A549 (cell line): ENCODE measurements around the gene DCAF5. TPM values are rescaled to one million over a fixed set of nuclear protein-coding genes. Genes with fewer than 3 reads are reported as not detected.

Experiments used
- ATAC-seq, 2 experiments: fragments of 200-7000 bp in 1 of 2; fragments of >200 bp in 1 of 2; cut with Nextera tagmentation in 1 of 2; cut with Tn5 transposase in 1 of 2; 3 replicates each; pipeline versions ENCODE4 v1.8.0 to v1.9.1; 2018 to 2020; ENCODE audit warnings: mild to moderate bottlenecking in 1 of 2, moderate library complexity in 1 of 2
- CTCF ChIA-PET: fragments of 300-600 bp; sonication (Branson Sonifier 250); formaldehyde crosslinking; extraction: SDS; loops from one replicate; lab custom pipeline; 2021; ENCODE audit warnings: antibody characterized with exemption, inconsistent platforms; lab: Yijun Ruan, JAX
- POLR2A ChIA-PET: fragments of 350-600 bp; formaldehyde crosslinking; extraction: SDS; loops from one replicate; lab custom pipeline; 2021; ENCODE audit warnings: antibody characterized with exemption, inconsistent platforms; lab: Yijun Ruan, JAX
- DNase-seq, 2 experiments: peaks; one replicate each; pipeline versions ENCODE4 v3.0.0 to v3.0.0-alpha.2; 2011 to 2016; ENCODE audit warnings: low read depth in 1 of 2, low spot score in 1 of 2
- FAIRE-seq: peaks from 2 replicates; lab custom pipeline; 2011; peaks lifted over from hg19 to GRCh38; lab: Jason Lieb, UNC
- H3K27ac ChIP-seq, 2 experiments: fragments of >200 bp; sonication (Bioruptor Twin); formaldehyde crosslinking; 3 replicates each; pipeline ENCODE4 v1.5.1; 2016 to 2017
- H3K4me1 ChIP-seq: fragments of >200 bp; sonication (Bioruptor Twin); formaldehyde crosslinking; 3 replicates; pipeline ENCODE4 v1.6.1; 2016
- H3K4me2 ChIP-seq: fragments of >200 bp; sonication (Bioruptor Twin); formaldehyde crosslinking; 3 replicates; pipeline ENCODE4 v1.6.1; 2016
- H3K4me3 ChIP-seq: fragments of >200 bp; sonication (Bioruptor Twin); formaldehyde crosslinking; 3 replicates; pipeline ENCODE4 v1.5.1; 2016
- H3K9me3 ChIP-seq: fragments of >200 bp; sonication (Bioruptor Twin); formaldehyde crosslinking; 3 replicates; pipeline ENCODE4 v1.6.1; 2016
- CHD2 ChIP-seq: fragments of 150-350 bp; IDR thresholded peaks from 2 replicates; pipeline ENCODE4 v1.6.1; 2014; ENCODE audit warnings: low read length; ENCODE audit not compliant: partially characterized antibody
- CHD4 ChIP-seq: fragments of 200-600 bp; sonication (generic); IDR thresholded peaks from 2 replicates; pipeline ENCODE4 v1.6.1; 2016; ENCODE audit warnings: antibody characterized with exemption, mild to moderate bottlenecking, borderline replicate concordance
- FOSB ChIP-seq: fragments of 250-450 bp; sonication (Bioruptor Pico); IDR thresholded peaks from 2 replicates; pipeline ENCODE4 v1.5.0; 2020; ENCODE audit warnings: mild to moderate bottlenecking, moderate library complexity
- GATA3 ChIP-seq: IDR thresholded peaks from 2 replicates; pipeline ENCODE4 v1.6.1; 2012; ENCODE audit warnings: borderline replicate concordance
- HDAC2 ChIP-seq: fragments of 200-600 bp; sonication (generic); IDR thresholded peaks from 2 replicates; pipeline ENCODE4 v1.6.1; 2016
- HOXB13 ChIP-seq: fragments of 250-450 bp; sonication (Bioruptor Pico); IDR thresholded peaks from 2 replicates; pipeline ENCODE4 v1.5.0; 2020; ENCODE audit warnings: low read depth, mild to moderate bottlenecking, moderate library complexity
- KDM1A ChIP-seq: fragments of 200-600 bp; sonication (generic); IDR thresholded peaks from 2 replicates; pipeline ENCODE4 v1.6.1; 2016; ENCODE audit warnings: low read depth, mild to moderate bottlenecking
- MAZ ChIP-seq: fragments of 150-350 bp; IDR thresholded peaks from 2 replicates; pipeline ENCODE4 v1.6.1; 2014; ENCODE audit warnings: antibody characterized with exemption, low read depth, low read length, borderline replicate concordance
- MYC ChIP-seq: IDR thresholded peaks from 2 replicates; pipeline ENCODE4 v1.6.1; 2012; ENCODE audit warnings: mild to moderate bottlenecking, inconsistent platforms, low read length, improper control_type of control experiment, borderline replicate concordance
- PHF8 ChIP-seq: fragments of 200-600 bp; sonication (generic); IDR thresholded peaks from 2 replicates; pipeline ENCODE4 v1.6.1; 2016; ENCODE audit warnings: low read depth, mild to moderate bottlenecking, antibody characterized with exemption, moderate library complexity, borderline replicate concordance
- RNF2 ChIP-seq: fragments of 200-600 bp; sonication (generic); IDR thresholded peaks from 2 replicates; pipeline ENCODE4 v1.6.1; 2016; ENCODE audit warnings: low read depth, mild to moderate bottlenecking, antibody characterized with exemption, moderate library complexity, borderline replicate concordance
- whole genome bisulfite sequencing: methylation state at CpG from one replicate; pipeline ENCODE4 v1.1.6; 2017; ENCODE audit errors: missing lambda C conversion rate; 5-methylcytosine and 5-hydroxymethylcytosine counted together
- polyA plus RNA-seq, 4 experiments: library from polyadenylated mRNA; depleted of rRNA in 3 of 4; stranded (reverse); fragments of >200 nt; fragmentation: RNase III in 1 of 4; extraction: RNeasy Plus Mini Kit Qiagen cat#74134 plus additional on column Dnase treatment in 1 of 4; gene quantifications; 2 replicates in 3 of 4; 3 replicates in 1 of 4; pipeline ENCODE4 v1.2.3, GENCODE V29; 2011 to 2017
- TF ChIP-seq, protein P1 (sequence below): fragments of 250-450 bp; sonication (Bioruptor Pico); IDR thresholded peaks from 2 replicates; pipeline ENCODE4 v1.5.0; 2021; ENCODE audit warnings: mild to moderate bottlenecking, moderate library complexity, borderline replicate concordance
- TF ChIP-seq, protein P2 (sequence below): IDR thresholded peaks from 2 replicates; pipeline ENCODE4 v1.6.1; 2012
- TF ChIP-seq, protein P3 (sequence below): fragments of 450-650 bp; IDR thresholded peaks from 2 replicates; pipeline ENCODE4 v1.6.1; 2014; ENCODE audit warnings: antibody characterized with exemption
- TF ChIP-seq, protein P4 (sequence below): fragments of >200 bp; sonication (Bioruptor Twin); formaldehyde crosslinking; IDR thresholded peaks from 3 replicates; pipeline ENCODE4 v1.6.1; 2016
- TF ChIP-seq, protein P5 (sequence below): fragments of 200-600 bp; sonication (generic); IDR thresholded peaks from 2 replicates; pipeline ENCODE4 v1.6.1; 2016; ENCODE audit warnings: antibody characterized with exemption, mild to moderate bottlenecking, moderate library complexity

The DCAF5 gene
- polyA plus RNA-seq, 2 of the 4 experiments (the other 2 are of a cell fraction), result 14.3 to 23.7 TPM

DNA sequence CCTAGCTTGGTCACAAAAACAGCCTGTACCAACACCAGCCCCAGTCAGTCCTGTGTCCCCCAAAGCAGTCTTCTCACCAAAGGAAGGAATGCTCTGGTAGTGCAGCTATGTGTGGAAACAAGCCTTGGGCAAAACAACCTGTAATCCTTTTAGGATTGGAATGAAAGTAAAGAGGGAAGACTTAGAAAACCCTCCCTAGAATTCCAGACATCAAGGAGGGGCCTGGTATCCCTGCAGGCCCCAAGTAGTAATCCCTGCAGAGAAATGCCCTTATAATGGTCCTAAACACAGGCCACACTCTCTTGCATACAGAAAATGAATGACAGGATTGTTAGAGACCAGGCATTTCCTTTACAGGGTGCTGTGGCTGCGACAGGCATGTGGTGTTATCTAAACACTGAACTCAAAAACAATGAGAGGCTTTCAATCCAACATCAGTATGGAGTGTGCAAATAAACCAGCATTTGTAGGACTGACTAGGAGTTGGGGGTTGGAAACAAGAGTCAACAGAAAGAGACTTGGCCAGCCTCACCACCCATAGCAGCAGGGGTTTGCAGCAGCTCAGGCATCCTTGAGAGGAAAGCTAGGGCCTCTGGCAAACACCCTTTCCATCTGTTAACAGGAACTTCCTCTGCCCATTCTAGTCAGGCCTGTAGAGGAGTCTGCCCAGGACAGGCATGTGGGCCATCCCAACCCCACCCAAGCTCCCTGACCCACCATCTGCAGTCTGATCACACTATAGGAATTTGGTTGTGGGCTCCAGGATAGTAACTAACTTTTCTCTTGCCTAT is 59.1 kb downstream of the DCAF5 start:
- Histone ChIP-seq H3K9me3 (no peaks in the 10 kb centered on the region), H3K4me1 (peaks cover 25% of the 10 kb centered on the region), H3K4me3 (no peak overlapping the region), H3K27ac (peak overlapping the region; percentile 7 to 48; a peak in 3 of 6 replicates), H3K4me2 (peak overlapping the region; percentile 3; the same call in 2 of the 3 replicates)
- FAIRE-seq (no peak), ATAC-seq (peak in 1 of 2 experiments; percentile 63; a peak in 3 of 6 replicates), DNase-seq (no peak)
- WGBS, result 50% methylated on average over 1 of the region's 1 CpG
- ChIA-PET POLR2A (no interaction called here), CTCF (interaction anchor here (1.1 to 6.4 kb wide), 10 partner anchors 9 to 231 kb away, joined by 3 to 45 read pairs (median 5); no protein-coding TSS in a partner anchor)
- TF ChIP-seq, protein P1, sequence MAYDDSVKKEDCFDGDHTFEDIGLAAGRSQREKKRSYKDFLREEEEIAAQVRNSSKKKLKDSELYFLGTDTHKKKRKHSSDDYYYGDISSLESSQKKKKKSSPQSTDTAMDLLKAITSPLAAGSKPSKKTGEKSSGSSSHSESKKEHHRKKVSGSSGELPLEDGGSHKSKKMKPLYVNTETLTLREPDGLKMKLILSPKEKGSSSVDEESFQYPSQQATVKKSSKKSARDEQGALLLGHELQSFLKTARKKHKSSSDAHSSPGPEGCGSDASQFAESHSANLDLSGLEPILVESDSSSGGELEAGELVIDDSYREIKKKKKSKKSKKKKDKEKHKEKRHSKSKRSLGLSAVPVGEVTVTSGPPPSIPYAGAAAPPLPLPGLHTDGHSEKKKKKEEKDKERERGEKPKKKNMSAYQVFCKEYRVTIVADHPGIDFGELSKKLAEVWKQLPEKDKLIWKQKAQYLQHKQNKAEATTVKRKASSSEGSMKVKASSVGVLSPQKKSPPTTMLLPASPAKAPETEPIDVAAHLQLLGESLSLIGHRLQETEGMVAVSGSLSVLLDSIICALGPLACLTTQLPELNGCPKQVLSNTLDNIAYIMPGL (CRISPR knock-in tag), result no peak
- TF ChIP-seq MAZ, result no peak
- TF ChIP-seq FOSB (CRISPR knock-in tag), result no peak
- TF ChIP-seq RNF2, result no peak
- no peak for TF ChIP-seq HOXB13 (CRISPR knock-in tag)
- no peak for TF ChIP-seq PHF8
- TF ChIP-seq, protein P2, sequence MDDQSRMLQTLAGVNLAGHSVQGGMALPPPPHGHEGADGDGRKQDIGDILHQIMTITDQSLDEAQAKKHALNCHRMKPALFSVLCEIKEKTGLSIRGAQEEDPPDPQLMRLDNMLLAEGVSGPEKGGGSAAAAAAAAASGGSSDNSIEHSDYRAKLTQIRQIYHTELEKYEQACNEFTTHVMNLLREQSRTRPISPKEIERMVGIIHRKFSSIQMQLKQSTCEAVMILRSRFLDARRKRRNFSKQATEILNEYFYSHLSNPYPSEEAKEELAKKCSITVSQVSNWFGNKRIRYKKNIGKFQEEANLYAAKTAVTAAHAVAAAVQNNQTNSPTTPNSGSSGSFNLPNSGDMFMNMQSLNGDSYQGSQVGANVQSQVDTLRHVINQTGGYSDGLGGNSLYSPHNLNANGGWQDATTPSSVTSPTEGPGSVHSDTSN, result no peak
- TF ChIP-seq CHD2, result no peak
- no peak for TF ChIP-seq CHD4
- no peak for TF ChIP-seq GATA3
- TF ChIP-seq, protein P3, sequence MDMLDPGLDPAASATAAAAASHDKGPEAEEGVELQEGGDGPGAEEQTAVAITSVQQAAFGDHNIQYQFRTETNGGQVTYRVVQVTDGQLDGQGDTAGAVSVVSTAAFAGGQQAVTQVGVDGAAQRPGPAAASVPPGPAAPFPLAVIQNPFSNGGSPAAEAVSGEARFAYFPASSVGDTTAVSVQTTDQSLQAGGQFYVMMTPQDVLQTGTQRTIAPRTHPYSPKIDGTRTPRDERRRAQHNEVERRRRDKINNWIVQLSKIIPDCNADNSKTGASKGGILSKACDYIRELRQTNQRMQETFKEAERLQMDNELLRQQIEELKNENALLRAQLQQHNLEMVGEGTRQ, result no peak
- TF ChIP-seq, protein P4, sequence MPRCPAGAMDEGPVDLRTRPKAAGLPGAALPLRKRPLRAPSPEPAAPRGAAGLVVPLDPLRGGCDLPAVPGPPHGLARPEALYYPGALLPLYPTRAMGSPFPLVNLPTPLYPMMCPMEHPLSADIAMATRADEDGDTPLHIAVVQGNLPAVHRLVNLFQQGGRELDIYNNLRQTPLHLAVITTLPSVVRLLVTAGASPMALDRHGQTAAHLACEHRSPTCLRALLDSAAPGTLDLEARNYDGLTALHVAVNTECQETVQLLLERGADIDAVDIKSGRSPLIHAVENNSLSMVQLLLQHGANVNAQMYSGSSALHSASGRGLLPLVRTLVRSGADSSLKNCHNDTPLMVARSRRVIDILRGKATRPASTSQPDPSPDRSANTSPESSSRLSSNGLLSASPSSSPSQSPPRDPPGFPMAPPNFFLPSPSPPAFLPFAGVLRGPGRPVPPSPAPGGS, result no peak
- TF ChIP-seq MYC, result no peak
- TF ChIP-seq, protein P5, sequence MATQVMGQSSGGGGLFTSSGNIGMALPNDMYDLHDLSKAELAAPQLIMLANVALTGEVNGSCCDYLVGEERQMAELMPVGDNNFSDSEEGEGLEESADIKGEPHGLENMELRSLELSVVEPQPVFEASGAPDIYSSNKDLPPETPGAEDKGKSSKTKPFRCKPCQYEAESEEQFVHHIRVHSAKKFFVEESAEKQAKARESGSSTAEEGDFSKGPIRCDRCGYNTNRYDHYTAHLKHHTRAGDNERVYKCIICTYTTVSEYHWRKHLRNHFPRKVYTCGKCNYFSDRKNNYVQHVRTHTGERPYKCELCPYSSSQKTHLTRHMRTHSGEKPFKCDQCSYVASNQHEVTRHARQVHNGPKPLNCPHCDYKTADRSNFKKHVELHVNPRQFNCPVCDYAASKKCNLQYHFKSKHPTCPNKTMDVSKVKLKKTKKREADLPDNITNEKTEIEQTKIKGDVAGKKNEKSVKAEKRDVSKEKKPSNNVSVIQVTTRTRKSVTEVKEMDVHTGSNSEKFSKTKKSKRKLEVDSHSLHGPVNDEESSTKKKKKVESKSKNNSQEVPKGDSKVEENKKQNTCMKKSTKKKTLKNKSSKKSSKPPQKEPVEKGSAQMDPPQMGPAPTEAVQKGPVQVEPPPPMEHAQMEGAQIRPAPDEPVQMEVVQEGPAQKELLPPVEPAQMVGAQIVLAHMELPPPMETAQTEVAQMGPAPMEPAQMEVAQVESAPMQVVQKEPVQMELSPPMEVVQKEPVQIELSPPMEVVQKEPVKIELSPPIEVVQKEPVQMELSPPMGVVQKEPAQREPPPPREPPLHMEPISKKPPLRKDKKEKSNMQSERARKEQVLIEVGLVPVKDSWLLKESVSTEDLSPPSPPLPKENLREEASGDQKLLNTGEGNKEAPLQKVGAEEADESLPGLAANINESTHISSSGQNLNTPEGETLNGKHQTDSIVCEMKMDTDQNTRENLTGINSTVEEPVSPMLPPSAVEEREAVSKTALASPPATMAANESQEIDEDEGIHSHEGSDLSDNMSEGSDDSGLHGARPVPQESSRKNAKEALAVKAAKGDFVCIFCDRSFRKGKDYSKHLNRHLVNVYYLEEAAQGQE, result no peak
- no peak for TF ChIP-seq KDM1A
- no peak for TF ChIP-seq HDAC2
